Sigmoid colon (tissue), 7 donors: ENCODE data around the gene UBE2E1. TPM values are rescaled to one million over a fixed set of nuclear protein-coding genes. Genes with fewer than 3 reads are reported as not detected.
"Not testable (repeated sequence)": the region's sequence is repeated elsewhere in the genome, so short reads cannot be mapped to it uniquely, and the experiment has no call there.

Experiments
- DNase-seq: peaks from one replicate; pipeline ENCODE4 v3.0.0-alpha.2; 2019
- H3K27ac ChIP-seq, 4 donors: fragments of 200-600 bp; sonication (generic); one replicate each; pipeline ENCODE4 v1.5.1; 2016 to 2019; ENCODE audit warnings: mild to moderate bottlenecking in 1 of 4
- H3K27me3 ChIP-seq, 3 donors: fragments of 200-600 bp; sonication (generic); one replicate each; pipeline ENCODE4 v1.5.1; 2019; ENCODE audit warnings: mild to moderate bottlenecking in 1 of 3
- H3K36me3 ChIP-seq, 4 donors: fragments of 200-600 bp; sonication (generic); one replicate each; pipeline ENCODE4 v1.5.1; 2016 to 2019
- H3K4me1 ChIP-seq, 4 donors: fragments of 200-600 bp; sonication (generic); one replicate each; pipeline ENCODE4 v1.5.1; 2017 to 2019
- H3K4me3 ChIP-seq, 4 donors: fragments of 200-600 bp; sonication (generic); one replicate each; pipeline ENCODE4 v1.5.1; 2017 to 2019; ENCODE audit warnings: mild to moderate bottlenecking in 2 of 4, moderate library complexity in 1 of 4
- H3K9me3 ChIP-seq, 4 donors: fragments of 200-600 bp in 3 of 4; sonication (generic) in 3 of 4; one replicate each; pipeline versions ENCODE4 v1.5.1 to v1.6.1; 2013 to 2019
- CTCF ChIP-seq, 4 experiments: fragments of 450-650 bp in 3 of 4; fragments of 200-600 bp in 1 of 4; IDR thresholded peaks; one replicate each; pipeline ENCODE4 v1.5.1; 2016 to 2019; ENCODE audit warnings: antibody characterized with exemption in 4 of 4, mild to moderate bottlenecking in 3 of 4, moderate library complexity in 2 of 4
- EP300 ChIP-seq, 4 donors: sonication (generic); formaldehyde crosslinking; IDR thresholded peaks; one replicate each; pipeline ENCODE4 v1.6.1; 2017; ENCODE audit warnings: antibody characterized with exemption in 4 of 4
- POLR2A ChIP-seq, 2 donors: fragments of 450-650 bp; IDR thresholded peaks; one replicate each; pipeline ENCODE4 v1.6.1; 2016; ENCODE audit warnings: antibody characterized with exemption in 2 of 2, mild to moderate bottlenecking in 2 of 2, moderate library complexity in 2 of 2
- POLR2AphosphoS5 ChIP-seq, 4 donors: sonication (generic); formaldehyde crosslinking; IDR thresholded peaks; one replicate each; pipeline ENCODE4 v1.6.1; 2017; ENCODE audit warnings: antibody characterized with exemption in 4 of 4
- WGBS, 2 donors: extraction: QIAGEN DNeasy Blood & Tissue Kit; methylation state at CpG; one replicate each; pipeline ENCODE4 v1.1.7; 2013; 5-methylcytosine and 5-hydroxymethylcytosine counted together
- intact Hi-C: fragments of 100-400 bp; cut with DNase I; formaldehyde crosslinking; loops from one replicate; pipeline ENCODE4 v1.15.1; 2023
- polyA plus RNA-seq, 3 donors: library from polyadenylated mRNA; stranded (reverse); fragments of 200-250 nt; gene quantifications; one replicate each; pipeline ENCODE4 v1.2.3, GENCODE V29; 2013
- total RNA-seq, 4 donors: library from RNA; depleted of rRNA; stranded (reverse); fragments of >200 nt; gene quantifications; one replicate each; pipeline ENCODE4 v1.1.0, GENCODE V29; 2016
- donor health status: healthy with polysubstance abuse.
- donor health status: Bipolar disorder and iron deficiency.
- donor health status: healthy.

UBE2E1 gene
- total and polyA plus RNA-seq, 7 donors = 61.4 to 145 (median 96.4) TPM

- Histone ChIP-seq H3K27me3 (no peaks in the 10 kb centered on the region), H3K4me3 (peak within 1 kb of the TSS; percentile 76 to 90 (median 86)), H3K36me3 (peaks cover 0 to 37% (median 17%) of the 10 kb centered on the region in 4 donors), H3K27ac (peak within 1 kb of the TSS; percentile 92 to 96 (median 96)), H3K4me1 (peaks cover 0 to 53% (median 36%) of the 10 kb centered on the region in 4 donors), H3K9me3 (no peaks in the 10 kb centered on the region)
- TF ChIP-seq POLR2A (IDR thresholded peaks at IDR 0.05) (peak; percentile 98 to 99), POLR2AphosphoS5 (IDR thresholded peaks at IDR 0.05) (peak; percentile 100), EP300 (IDR thresholded peaks at IDR 0.05) (peak in 1 of 4 donors; percentile 56), CTCF (IDR thresholded peaks at IDR 0.05) (peak; percentile 56 to 80 (median 72))
- WGBS, 2 donors = 0% methylated on average over 64 of the region's 64 CpGs
- intact Hi-C loops = loop anchor here (1.0 kb wide), 1 partner anchor 28 kb away; the partner anchor contains the start of gene NR1D2
- peak; percentile 99 for DNase-seq
Measured at GRCh38 chr3:23916886-23917678, 111.3 kb downstream of the UBE2E1 start, which contains the start of the genes NKIRAS1 and RPL15. TSS of gene NKIRAS1 (minus strand) at chr3:23916990. CDS start at chr3:23910904, 6,086 bp downstream. TSS of gene RPL15 (plus strand) at chr3:23917132. CDS start at chr3:23917860, 728 bp downstream.

GRCh38 chr3:23917679-23918303, 112.0 kb downstream of the UBE2E1 start:
- not testable (repeated sequence) for DNase-seq, H3K9me3 ChIP-seq, H3K27me3 ChIP-seq
- Histone ChIP-seq H3K4me3 (peak overlapping the region; percentile 76 to 90 (median 86)), H3K4me1 (peaks cover 0 to 53% (median 36%) of the 10 kb centered on the region in 4 donors), H3K27ac (peak overlapping the region; percentile 92 to 96 (median 96)), H3K36me3 (peaks cover 0 to 44% (median 17%) of the 10 kb centered on the region in 4 donors)
- intact Hi-C loops = loop anchor here (1.0 kb wide), 1 partner anchor 28 kb away; the partner anchor contains the start of gene NR1D2
- WGBS, 2 donors = 1% methylated on average over 20 to 21 of the region's 21 CpGs

GRCh38 chr3:23918331-23918730, 112.6 kb downstream of the UBE2E1 start:
- Histone ChIP-seq H3K27ac (peak overlapping the region; percentile 92 to 96 (median 96)), H3K4me1 (peaks cover 0 to 53% (median 36%) of the 10 kb centered on the region in 4 donors), H3K4me3 (peak overlapping the region; percentile 76 to 90 (median 86)), H3K36me3 (peaks cover 0 to 45% (median 17%) of the 10 kb centered on the region in 4 donors)
- 5 to 31% methylated on average over 12 of the region's 12 CpGs for WGBS, 2 donors
- H3K27me3 ChIP-seq, H3K9me3 ChIP-seq, intact Hi-C loops, DNase-seq: not testable (repeated sequence)

- WGBS, 2 donors = 58 to 63% methylated on average over 2 of the region's 2 CpGs
- Histone ChIP-seq H3K4me1 (peaks cover 0 to 41% (median 36%) of the 10 kb centered on the region in 4 donors), H3K36me3 (peaks cover 0 to 45% (median 17%) of the 10 kb centered on the region in 4 donors), H3K9me3 (no peaks in the 10 kb centered on the region), H3K27ac (peak overlapping the region in 1 of 4 donors; percentile 9), H3K27me3 (no peaks in the 10 kb centered on the region), H3K4me3 (no peak overlapping the region)
- no peak for DNase-seq
- TF ChIP-seq POLR2AphosphoS5 (IDR thresholded peaks at IDR 0.05) (no peak), EP300 (IDR thresholded peaks at IDR 0.05) (no peak), POLR2A (IDR thresholded peaks at IDR 0.05) (no peak), CTCF (IDR thresholded peaks at IDR 0.05) (no peak)
- intact Hi-C loops = no loop called here
Measured at GRCh38 chr3:23919628-23920027, 113.9 kb downstream of the UBE2E1 start.

GRCh38 chr3:23920151-23920655, 114.4 kb downstream of the UBE2E1 start:
- H3K4me1 ChIP-seq = peaks cover 0 to 35% (median 32%) of the 10 kb centered on the region in 4 donors
- TF ChIP-seq EP300 (IDR thresholded peaks at IDR 0.05) (no peak), CTCF (IDR thresholded peaks at IDR 0.05) (no peak), POLR2AphosphoS5 (IDR thresholded peaks at IDR 0.05) (no peak), POLR2A (IDR thresholded peaks at IDR 0.05) (no peak)
- H3K36me3 ChIP-seq = peaks cover 0 to 45% (median 17%) of the 10 kb centered on the region in 4 donors
- H3K9me3 ChIP-seq = no peaks in the 10 kb centered on the region
- H3K27me3 ChIP-seq = no peaks in the 10 kb centered on the region
- H3K27ac ChIP-seq = peak overlapping the region in 1 of 4 donors; percentile 9
- 82 to 89% methylated on average over 5 of the region's 5 CpGs for WGBS, 2 donors
- intact Hi-C loops = no loop called here
- no peak for DNase-seq
- H3K4me3 ChIP-seq = no peak overlapping the region
